OCI-LY1 (cell line): ENCODE data around the gene SPSB4.
"Not testable (repeated sequence)": the region's sequence is repeated elsewhere in the genome, so short reads cannot be mapped to it uniquely, and the experiment has no call there.

Source experiments
- H2AFZ ChIP-seq: fragments of 200-600 bp; sonication (generic), shearing (Covaris generic); 2 replicates; pipeline ENCODE4 v1.6.0; 2014; ENCODE audit warnings: antibody characterized with exemption, mild to moderate bottlenecking, low read length
- H3F3A ChIP-seq: fragments of 200-600 bp; sonication (generic), shearing (Covaris generic); 2 replicates; pipeline ENCODE4 v1.6.0; 2014; ENCODE audit warnings: mild to moderate bottlenecking, antibody characterized with exemption, low read length, moderate library complexity; ENCODE audit not compliant: insufficient read depth
- H3K27ac ChIP-seq: fragments of 200-600 bp; sonication (generic); 2 replicates; pipeline ENCODE4 v1.5.1; 2014; ENCODE audit warnings: low read length, mixed run types, mild to moderate bottlenecking, low read depth; ENCODE audit not compliant: poor library complexity, severe bottlenecking
- H3K27me3 ChIP-seq: fragments of 200-600 bp; sonication (generic); 2 replicates; pipeline ENCODE4 v1.6.0; 2014; ENCODE audit warnings: antibody characterized with exemption, mild to moderate bottlenecking, low read length, moderate library complexity; ENCODE audit not compliant: insufficient read depth
- H3K36me3 ChIP-seq: fragments of 200-600 bp; sonication (generic); 2 replicates; pipeline ENCODE4 v1.6.1; 2014; ENCODE audit warnings: mild to moderate bottlenecking, antibody characterized with exemption, low read length, moderate library complexity, mixed read lengths; ENCODE audit not compliant: insufficient read depth
- H3K4me1 ChIP-seq: fragments of 200-600 bp; sonication (generic); 2 replicates; pipeline ENCODE4 v1.5.1; 2014; ENCODE audit warnings: mild to moderate bottlenecking, low read length, moderate library complexity; ENCODE audit not compliant: insufficient read depth, severe bottlenecking
- H3K4me2 ChIP-seq: fragments of 200-600 bp; sonication (generic), shearing (Covaris generic); 2 replicates; pipeline ENCODE4 v1.6.1; 2014; ENCODE audit warnings: low read length
- H3K4me3 ChIP-seq: fragments of 200-600 bp; sonication (generic); 2 replicates; pipeline ENCODE4 v1.5.1; 2014; ENCODE audit warnings: low read length, low read depth, mild to moderate bottlenecking, mixed read lengths; ENCODE audit not compliant: poor library complexity, severe bottlenecking
- H3K79me2 ChIP-seq: fragments of 200-600 bp; shearing (Covaris generic); 2 replicates; pipeline ENCODE4 v1.6.1; 2016; ENCODE audit warnings: mixed run types, low read length, mixed read lengths; ENCODE audit not compliant: insufficient read depth
- H3K9ac ChIP-seq: fragments of 200-600 bp; sonication (generic), shearing (Covaris generic); 2 replicates; pipeline ENCODE4 v1.6.1; 2014; ENCODE audit warnings: mild to moderate bottlenecking, low read length, mixed read lengths
- H3K9me2 ChIP-seq: fragments of 200-600 bp; sonication (generic), shearing (Covaris generic); 2 replicates; pipeline ENCODE4 v1.6.1; 2014; ENCODE audit warnings: low read depth, mild to moderate bottlenecking, low read length, mixed read lengths
- H3K9me3 ChIP-seq: fragments of 200-600 bp; shearing (Covaris generic); 2 replicates; pipeline ENCODE4 v1.6.1; 2014; ENCODE audit warnings: low read length, mixed read lengths
- H4K20me1 ChIP-seq: fragments of 200-600 bp; sonication (generic), shearing (Covaris generic); 2 replicates; pipeline ENCODE4 v1.6.0; 2016; ENCODE audit warnings: mild to moderate bottlenecking, low read length; ENCODE audit not compliant: insufficient read depth
- CTCF ChIP-seq: fragments of 200-600 bp; sonication (generic), shearing (Covaris generic); IDR thresholded peaks from 2 replicates; pipeline ENCODE4 v1.5.1; 2017; ENCODE audit warnings: mild to moderate bottlenecking, antibody characterized with exemption, low read length, moderate library complexity, mixed read lengths
- EZH2 ChIP-seq: fragments of 200-600 bp; sonication (generic), shearing (Covaris generic); IDR thresholded peaks from 2 replicates; pipeline ENCODE4 v1.8.0; 2017; ENCODE audit warnings: borderline replicate concordance, mixed run types, mild to moderate bottlenecking, antibody characterized with exemption, low read length, moderate library complexity, mixed read lengths

Gene SPSB4

GRCh38 chr3:141015481-141015880, 35.7 kb upstream of the SPSB4 start:
- no peaks in the 10 kb centered on the region for H3K79me2 ChIP-seq
- no peaks in the 10 kb centered on the region for H3K9me3 ChIP-seq
- H3K36me3 ChIP-seq, result no peaks in the 10 kb centered on the region
- no peaks in the 10 kb centered on the region for H4K20me1 ChIP-seq
- H3K27me3 ChIP-seq, result no peaks in the 10 kb centered on the region
- no peaks in the 10 kb centered on the region for H3K4me1 ChIP-seq
- no peaks in the 10 kb centered on the region for H3K9me2 ChIP-seq
- no peak overlapping the region for H3K4me2 ChIP-seq
- H3K27ac ChIP-seq, result no peak overlapping the region
- H3K9ac ChIP-seq, result no peak overlapping the region
- H2AFZ ChIP-seq, result no peak overlapping the region
- TF ChIP-seq CTCF (no peak), EZH2 (no peak)
- no peaks in the 10 kb centered on the region for H3F3A ChIP-seq
- no peak overlapping the region for H3K4me3 ChIP-seq

GRCh38 chr3:141017366-141018322, 33.5 kb upstream of the SPSB4 start:
- H3K9me3 ChIP-seq, H4K20me1 ChIP-seq, H3K4me1 ChIP-seq, H3K79me2 ChIP-seq, H2AFZ ChIP-seq, H3K4me3 ChIP-seq, H3K27me3 ChIP-seq, H3K27ac ChIP-seq, H3F3A ChIP-seq, H3K36me3 ChIP-seq, H3K9ac ChIP-seq, H3K9me2 ChIP-seq, H3K4me2 ChIP-seq: not testable (repeated sequence)

- Histone ChIP-seq H3K79me2 (no peaks in the 10 kb centered on the region), H3F3A (no peaks in the 10 kb centered on the region), H3K9me3 (no peaks in the 10 kb centered on the region), H3K27me3 (no peaks in the 10 kb centered on the region), H4K20me1 (no peaks in the 10 kb centered on the region), H3K4me3 (no peak overlapping the region), H2AFZ (no peak overlapping the region), H3K27ac (no peak overlapping the region), H3K9me2 (no peaks in the 10 kb centered on the region), H3K9ac (no peak overlapping the region), H3K4me2 (no peak overlapping the region), H3K4me1 (no peaks in the 10 kb centered on the region), H3K36me3 (no peaks in the 10 kb centered on the region)
- no peak for TF ChIP-seq EZH2
- TF ChIP-seq CTCF, result no peak
Measured at GRCh38 chr3:141019244-141019643, 31.9 kb upstream of the SPSB4 start.
